A549 treated with Hydrocortisone at 1 μM for 4 hours (cell line): Measurements from ENCODE around the gene ITPKA. TPM values are rescaled to one million over a fixed set of nuclear protein-coding genes. Genes with fewer than 3 reads are reported as not detected.

Experiments
- total RNA-seq: library from RNA; stranded (reverse); fragments of 200-300 nt; extraction: Qiagen RNA extraction; gene quantifications from 5 replicates; pipeline ENCODE4 v1.2.3, GENCODE V29; 2022

Gene ITPKA
- total RNA-seq = 6.0 to 9.6 TPM (median 8.8 TPM) in 5 replicates

DNA sequence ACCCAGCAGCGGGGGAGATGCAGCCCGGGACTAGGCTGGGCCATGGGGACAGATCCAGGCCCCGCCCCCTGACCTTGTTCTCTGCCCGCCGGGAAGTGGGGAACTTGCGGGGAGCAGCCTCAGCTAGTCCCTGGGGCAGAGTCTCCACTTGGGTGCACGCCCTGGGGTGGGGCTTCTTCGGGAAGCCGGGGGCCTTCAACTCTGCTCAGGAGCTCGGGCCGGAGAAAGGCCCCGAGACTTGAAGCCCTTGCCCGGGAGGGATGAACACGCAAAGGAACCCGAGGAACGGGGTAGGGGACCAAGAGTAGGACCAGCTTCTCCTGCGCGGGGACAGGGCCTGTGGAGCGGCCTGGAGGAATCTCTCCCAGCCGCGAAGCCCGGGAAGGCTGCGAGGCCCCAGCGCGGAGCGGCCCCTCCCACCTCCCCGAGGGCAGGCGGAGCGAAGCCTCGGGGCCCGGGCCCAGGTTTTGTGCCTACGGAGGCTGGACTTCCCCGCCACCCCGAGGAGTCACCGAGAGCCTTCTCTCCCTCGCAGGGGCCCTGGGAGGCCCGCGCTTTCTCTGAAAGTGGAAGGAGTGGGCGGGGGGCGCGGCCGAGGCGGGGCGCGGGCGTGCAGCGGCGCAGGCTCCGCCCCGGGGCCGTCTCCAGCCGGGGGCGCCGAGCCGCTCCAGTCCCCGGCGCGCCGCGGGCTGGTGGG, at the start of gene ITPKA:
TSS of gene ITPKA (plus strand) at position 670 of the 697 bp plus-strand sequence. CDS start 54 bp downstream, outside the sequence.

GRCh38 chr15:41513506-41514227, 20.0 kb downstream of the ITPKA start, which contains the start of gene LTK:
Gene LTK (minus strand): TSS chr15:41513827. CDS start chr15:41513709, 118 bp downstream.

Other genes starting within 250 kb of the ITPKA start
- gene OIP5, start 161.3 kb upstream of the ITPKA start, total RNA-seq = 13.0 to 13.8 TPM (median 13.1 TPM) in 5 replicates
- 57.2 to 97.0 TPM (median 69.6 TPM) in 5 replicates for gene NUSAP1, start 161.0 kb upstream of the ITPKA start, total RNA-seq
- gene NDUFAF1, start 91.4 kb upstream of the ITPKA start, total RNA-seq = 13.1 to 18.4 TPM (median 13.5 TPM) in 5 replicates
- gene RTF1, start 76.8 kb upstream of the ITPKA start, total RNA-seq = 16.6 to 24.3 TPM (median 20.5 TPM) in 5 replicates
- gene LTK, start 20.0 kb downstream of the ITPKA start, total RNA-seq = 0.03 to 0.10 TPM (median 0.07 TPM) in 5 replicates
- 10.7 to 14.3 TPM (median 12.9 TPM) in 5 replicates for gene RPAP1, start 50.4 kb downstream of the ITPKA start, total RNA-seq
- 16.6 to 18.4 TPM (median 16.8 TPM) in 5 replicates for gene TYRO3, start 65.3 kb downstream of the ITPKA start, total RNA-seq
- gene MGA, start 166.5 kb downstream of the ITPKA start, total RNA-seq = 5.8 to 9.8 TPM (median 6.5 TPM) in 5 replicates